Neural cell (in vitro differentiated cells): ENCODE data around the gene APH1B. TPM values are rescaled to one million over a fixed set of nuclear protein-coding genes. Genes with fewer than 3 reads are reported as not detected.

Experiments
- H2AFZ ChIP-seq: fragments of 200-600, 300-800 bp; sonication (generic), shearing (Covaris generic); 2 replicates; pipeline ENCODE4 v1.6.0; 2014; ENCODE audit warnings: low read depth, mild to moderate bottlenecking, antibody characterized with exemption, low read length, moderate library complexity
- H3F3A ChIP-seq: fragments of 200-600 bp; shearing (Covaris generic); 2 replicates; pipeline ENCODE4 v1.6.1; 2016; ENCODE audit warnings: mild to moderate bottlenecking, moderate library complexity, mixed read lengths, antibody characterized with exemption, low read length; ENCODE audit not compliant: insufficient read depth, poor library complexity, severe bottlenecking
- H3K27ac ChIP-seq: fragments of 200-600, 300-800 bp; sonication (generic), shearing (Covaris generic); 2 replicates; pipeline ENCODE4 v1.5.1; 2014; ENCODE audit warnings: mild to moderate bottlenecking, low read length, moderate library complexity
- H3K27me3 ChIP-seq: fragments of 300-800, 200-600 bp; sonication (generic), shearing (Covaris generic); 2 replicates; pipeline ENCODE4 v1.6.0; 2014; ENCODE audit warnings: mild to moderate bottlenecking, low read depth, low read length, moderate library complexity; ENCODE audit not compliant: insufficient read depth
- H3K36me3 ChIP-seq: fragments of 300-800, 200-600 bp; sonication (generic), shearing (Covaris generic); 2 replicates; pipeline ENCODE4 v1.5.1; 2014; ENCODE audit warnings: mild to moderate bottlenecking, antibody characterized with exemption, low read length, moderate library complexity; ENCODE audit not compliant: insufficient read depth
- H3K4me2 ChIP-seq: fragments of 300-800, 200-600 bp; sonication (generic), shearing (Covaris generic); 2 replicates; pipeline ENCODE4 v1.6.0; 2014; ENCODE audit warnings: mild to moderate bottlenecking, low read length
- H3K4me3 ChIP-seq: fragments of 300-800, 200-600 bp; sonication (generic), shearing (Covaris generic); 2 replicates; pipeline ENCODE4 v1.5.1; 2014; ENCODE audit warnings: mild to moderate bottlenecking, low read length, moderate library complexity
- H3K79me2 ChIP-seq: fragments of 200-600 bp; shearing (Covaris generic); replicated peaks from 2 replicates; pipeline ENCODE4 v1.6.0; 2014; ENCODE audit warnings: mild to moderate bottlenecking, low read length, moderate library complexity; ENCODE audit not compliant: insufficient read depth
- H3K9ac ChIP-seq: fragments of 300-800, 200-600 bp; sonication (generic), shearing (Covaris generic); 2 replicates; pipeline ENCODE4 v1.6.1; 2016; ENCODE audit warnings: mild to moderate bottlenecking, low read length, mixed read lengths
- H3K9me2 ChIP-seq: fragments of 200-600 bp; shearing (Covaris generic); 2 replicates; pipeline ENCODE4 v1.6.1; 2016; ENCODE audit warnings: mild to moderate bottlenecking, low read length, mixed read lengths; ENCODE audit not compliant: insufficient read depth
- H3K9me3 ChIP-seq: fragments of 200-600, 300-800 bp; sonication (generic), shearing (Covaris generic); 2 replicates; pipeline ENCODE4 v1.6.1; 2016; ENCODE audit warnings: mild to moderate bottlenecking, mixed run types, low read length, moderate library complexity, mixed read lengths
- H4K20me1 ChIP-seq: fragments of 200-600 bp; shearing (Covaris generic); 2 replicates; pipeline ENCODE4 v1.6.1; 2016; ENCODE audit warnings: mild to moderate bottlenecking, mixed run types; ENCODE audit not compliant: insufficient read depth
- CTCF ChIP-seq: fragments of 450-650 bp; IDR thresholded peaks from 2 replicates; pipeline ENCODE4 v1.5.1; 2014; ENCODE audit warnings: antibody characterized with exemption, mild to moderate bottlenecking, moderate library complexity; ENCODE audit not compliant: poor library complexity, severe bottlenecking
- EP300 ChIP-seq: fragments of 450-650 bp; conservative IDR thresholded peaks from 2 replicates; pipeline ENCODE4 v1.6.1; 2014; ENCODE audit warnings: antibody characterized with exemption, mild to moderate bottlenecking, moderate library complexity; ENCODE audit not compliant: poor library complexity, severe bottlenecking
- EZH2 ChIP-seq: fragments of 200-600, 300-800 bp; shearing (Covaris generic), sonication (generic); IDR thresholded peaks from 2 replicates; pipeline ENCODE4 v1.6.1; 2014; ENCODE audit warnings: antibody characterized with exemption, low read length, borderline replicate concordance, mild to moderate bottlenecking; ENCODE audit not compliant: insufficient read depth, poor library complexity, severe bottlenecking
- MXI1 ChIP-seq: fragments of 450-650 bp; conservative IDR thresholded peaks from 2 replicates; pipeline ENCODE4 v1.6.1; 2014; ENCODE audit warnings: antibody characterized with exemption, mild to moderate bottlenecking; ENCODE audit not compliant: poor library complexity, severe bottlenecking
- POLR2AphosphoS5 ChIP-seq: IDR thresholded peaks from 2 replicates; pipeline ENCODE4 v1.6.1; 2012
- RAD21 ChIP-seq: fragments of 450-650 bp; conservative IDR thresholded peaks from 2 replicates; pipeline ENCODE4 v1.6.1; 2014; ENCODE audit warnings: antibody characterized with exemption, mild to moderate bottlenecking, moderate library complexity
- SMC3 ChIP-seq: fragments of 450-650 bp; conservative IDR thresholded peaks from 2 replicates; pipeline ENCODE4 v1.6.1; 2014; ENCODE audit warnings: antibody characterized with exemption, mild to moderate bottlenecking, moderate library complexity; ENCODE audit not compliant: poor library complexity
- TAF1 ChIP-seq: IDR thresholded peaks from 2 replicates; pipeline ENCODE4 v1.6.1; 2012; ENCODE audit warnings: low read depth
- polyA plus RNA-seq: library from polyadenylated mRNA; depleted of rRNA; stranded (reverse); fragments of >200 nt; gene quantifications from 2 replicates; pipeline ENCODE4 v1.2.3, GENCODE V29; 2014
- TF ChIP-seq, protein P1 (sequence below): IDR thresholded peaks from 2 replicates; pipeline ENCODE4 v1.6.1; 2012; ENCODE audit warnings: borderline replicate concordance

The APH1B gene
- polyA plus RNA-seq, 1 donor from 2014 or later = 14.6 TPM

DNA sequence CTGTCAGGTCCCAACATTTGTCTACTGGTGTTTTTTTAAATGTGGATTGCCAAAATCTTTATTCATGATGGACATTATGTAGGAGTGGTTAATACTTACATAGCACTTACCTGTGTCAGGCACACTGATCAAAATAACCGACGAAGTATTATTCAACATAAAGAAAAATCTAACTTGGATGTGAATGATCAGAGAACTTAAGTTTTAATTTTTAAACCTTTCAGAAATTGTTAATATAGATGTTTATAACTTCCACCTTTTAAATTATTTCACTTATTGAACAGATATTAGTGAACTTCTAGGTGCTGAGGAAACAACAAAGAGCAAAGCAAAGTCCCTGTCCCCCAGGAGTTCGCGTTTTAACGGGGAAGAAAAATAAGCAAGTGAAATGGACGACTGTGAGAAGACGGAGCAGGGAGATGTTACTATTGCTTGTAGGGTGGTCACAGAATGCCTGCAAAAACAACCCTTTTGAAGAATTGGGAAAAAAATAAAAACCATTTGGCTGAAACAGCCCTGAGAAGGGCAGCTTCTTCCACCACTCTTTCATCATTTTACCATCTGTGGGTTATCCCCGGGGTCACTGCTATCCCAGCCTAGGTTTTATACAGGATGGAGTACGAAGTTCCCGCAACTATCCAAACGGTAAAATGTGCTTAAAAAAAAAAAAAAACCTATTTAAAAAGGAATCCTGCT, 915 bp upstream of the APH1B start:
- Histone ChIP-seq H3K9me2 (no peaks in the 10 kb centered on the region), H4K20me1 (no peaks in the 10 kb centered on the region), H3K27ac (peak overlapping the region; percentile 24), H3K4me3 (peak overlapping the region; percentile 90), H3F3A (peaks cover 8% of the 10 kb centered on the region), H3K27me3 (no peaks in the 10 kb centered on the region), H3K4me2 (peak overlapping the region; percentile 79), H3K79me2 (no peaks in the 10 kb centered on the region), H2AFZ (peak overlapping the region; percentile 6), H3K9ac (peak overlapping the region; percentile 66), H3K36me3 (no peaks in the 10 kb centered on the region), H3K9me3 (no peaks in the 10 kb centered on the region)
- TF ChIP-seq POLR2AphosphoS5 = no peak

GRCh38 chr15:63277893-63278456, 570 bp downstream of the APH1B start:
- no peaks in the 10 kb centered on the region for H3K27me3 ChIP-seq
- H3K79me2 ChIP-seq = no peaks in the 10 kb centered on the region
- TF ChIP-seq TAF1 = no peak
- peak; percentile 15 for TF ChIP-seq RAD21
- TF ChIP-seq EP300 = no peak
- no peak for TF ChIP-seq EZH2
- TF ChIP-seq MXI1 = peak; percentile 19
- no peak for TF ChIP-seq CTCF
- TF ChIP-seq, protein P1, sequence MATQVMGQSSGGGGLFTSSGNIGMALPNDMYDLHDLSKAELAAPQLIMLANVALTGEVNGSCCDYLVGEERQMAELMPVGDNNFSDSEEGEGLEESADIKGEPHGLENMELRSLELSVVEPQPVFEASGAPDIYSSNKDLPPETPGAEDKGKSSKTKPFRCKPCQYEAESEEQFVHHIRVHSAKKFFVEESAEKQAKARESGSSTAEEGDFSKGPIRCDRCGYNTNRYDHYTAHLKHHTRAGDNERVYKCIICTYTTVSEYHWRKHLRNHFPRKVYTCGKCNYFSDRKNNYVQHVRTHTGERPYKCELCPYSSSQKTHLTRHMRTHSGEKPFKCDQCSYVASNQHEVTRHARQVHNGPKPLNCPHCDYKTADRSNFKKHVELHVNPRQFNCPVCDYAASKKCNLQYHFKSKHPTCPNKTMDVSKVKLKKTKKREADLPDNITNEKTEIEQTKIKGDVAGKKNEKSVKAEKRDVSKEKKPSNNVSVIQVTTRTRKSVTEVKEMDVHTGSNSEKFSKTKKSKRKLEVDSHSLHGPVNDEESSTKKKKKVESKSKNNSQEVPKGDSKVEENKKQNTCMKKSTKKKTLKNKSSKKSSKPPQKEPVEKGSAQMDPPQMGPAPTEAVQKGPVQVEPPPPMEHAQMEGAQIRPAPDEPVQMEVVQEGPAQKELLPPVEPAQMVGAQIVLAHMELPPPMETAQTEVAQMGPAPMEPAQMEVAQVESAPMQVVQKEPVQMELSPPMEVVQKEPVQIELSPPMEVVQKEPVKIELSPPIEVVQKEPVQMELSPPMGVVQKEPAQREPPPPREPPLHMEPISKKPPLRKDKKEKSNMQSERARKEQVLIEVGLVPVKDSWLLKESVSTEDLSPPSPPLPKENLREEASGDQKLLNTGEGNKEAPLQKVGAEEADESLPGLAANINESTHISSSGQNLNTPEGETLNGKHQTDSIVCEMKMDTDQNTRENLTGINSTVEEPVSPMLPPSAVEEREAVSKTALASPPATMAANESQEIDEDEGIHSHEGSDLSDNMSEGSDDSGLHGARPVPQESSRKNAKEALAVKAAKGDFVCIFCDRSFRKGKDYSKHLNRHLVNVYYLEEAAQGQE = no peak
- TF ChIP-seq SMC3 = no peak
- no peak for TF ChIP-seq POLR2AphosphoS5
- H3K4me2 ChIP-seq = peak overlapping the region; percentile 28
- H3K9me3 ChIP-seq = no peaks in the 10 kb centered on the region
- H3K9ac ChIP-seq = peak overlapping the region; percentile 78
- H3K27ac ChIP-seq = no peak overlapping the region
- no peaks in the 10 kb centered on the region for H3K9me2 ChIP-seq
- H3F3A ChIP-seq = peaks cover 8% of the 10 kb centered on the region
- no peaks in the 10 kb centered on the region for H3K36me3 ChIP-seq
- peak overlapping the region; percentile 90 for H3K4me3 ChIP-seq
- H2AFZ ChIP-seq = peak overlapping the region; percentile 93
- no peaks in the 10 kb centered on the region for H4K20me1 ChIP-seq
